ENCODE measurements around the gene PATL1.
"Not testable (repeated sequence)": the region's sequence is repeated elsewhere in the genome, so short reads cannot be mapped to it uniquely, and the experiment has no call there.

Gene PATL1

DNA sequence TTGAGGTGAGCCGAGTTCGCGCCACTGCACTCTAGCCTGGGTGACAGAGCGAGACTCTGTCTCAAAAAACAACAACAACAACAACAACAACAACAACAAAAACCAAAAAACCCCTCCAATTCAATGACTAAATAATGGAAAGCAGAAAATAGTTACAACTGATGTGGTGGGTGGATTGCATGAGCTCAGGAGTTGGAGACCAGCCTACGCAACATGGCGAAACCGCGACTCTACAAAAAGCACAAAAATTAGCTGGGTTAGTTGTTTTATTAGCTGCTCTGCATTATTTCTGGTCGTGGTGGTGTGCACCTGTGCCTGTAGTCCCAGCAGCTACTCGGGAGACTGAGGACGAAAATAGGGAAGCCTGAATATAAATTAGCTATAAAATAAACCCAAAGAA is 2.6 kb upstream of the PATL1 start:
- no peak for DNase-seq

DNA sequence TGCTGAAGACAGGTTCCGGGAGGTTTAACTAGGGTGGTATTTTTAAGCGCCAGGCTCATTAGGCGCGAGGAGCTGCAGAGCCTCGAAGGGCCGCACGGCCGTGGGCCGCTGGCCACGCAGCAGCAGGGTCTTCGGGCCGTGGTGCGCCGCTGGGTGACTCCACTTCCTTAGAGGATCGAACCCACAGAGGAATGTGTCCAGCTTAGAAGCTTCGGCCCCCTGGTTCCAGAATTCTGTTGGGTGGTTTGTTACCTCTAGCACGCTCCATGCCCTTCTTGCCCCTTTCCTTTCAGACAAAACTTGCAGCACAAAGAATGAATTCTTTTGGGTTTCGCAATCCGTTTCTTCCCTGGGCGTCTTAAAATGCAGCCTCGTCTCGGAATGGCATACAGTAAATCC is 773 bp upstream of the PATL1 start:
- DNase-seq = peak; percentile 32

DNA sequence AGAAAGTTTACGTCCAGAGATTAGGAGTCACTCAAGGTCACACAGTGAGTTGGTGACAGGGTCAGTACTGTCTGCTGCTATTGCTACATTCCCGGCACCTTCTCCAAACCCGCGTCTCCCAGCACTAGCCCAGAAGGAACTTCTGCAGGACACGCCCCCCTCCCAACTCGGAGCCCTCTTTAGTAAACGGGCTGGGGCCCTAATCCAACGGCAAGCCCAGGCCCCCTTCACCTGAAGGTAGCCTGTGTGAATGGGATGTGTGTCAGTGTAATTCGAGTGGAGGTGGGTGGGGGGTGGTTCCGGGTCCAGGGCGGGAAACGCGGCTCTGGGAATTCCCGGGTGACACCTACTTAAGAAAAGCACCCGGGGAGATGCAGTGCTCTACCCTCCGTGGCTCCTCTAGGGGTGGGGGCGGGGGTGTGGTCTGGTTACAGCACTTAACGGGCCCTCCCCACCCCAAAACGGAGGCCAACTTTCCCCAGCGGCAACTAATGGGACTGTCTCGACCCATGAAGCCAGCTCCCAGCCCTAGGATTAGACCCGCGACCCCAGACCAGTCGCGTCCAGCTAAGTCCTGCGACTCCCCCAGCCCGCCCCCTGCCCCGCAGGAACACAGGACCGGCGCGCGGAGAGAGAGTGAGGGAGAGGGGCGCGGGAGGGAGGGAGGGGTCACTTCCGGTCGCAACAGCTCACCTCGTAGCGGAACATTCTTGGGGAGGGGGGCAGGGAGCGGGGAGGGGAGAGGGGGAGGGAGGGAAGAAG is 468 bp downstream of the PATL1 start:
- DNase-seq = peak; percentile 4

DNA sequence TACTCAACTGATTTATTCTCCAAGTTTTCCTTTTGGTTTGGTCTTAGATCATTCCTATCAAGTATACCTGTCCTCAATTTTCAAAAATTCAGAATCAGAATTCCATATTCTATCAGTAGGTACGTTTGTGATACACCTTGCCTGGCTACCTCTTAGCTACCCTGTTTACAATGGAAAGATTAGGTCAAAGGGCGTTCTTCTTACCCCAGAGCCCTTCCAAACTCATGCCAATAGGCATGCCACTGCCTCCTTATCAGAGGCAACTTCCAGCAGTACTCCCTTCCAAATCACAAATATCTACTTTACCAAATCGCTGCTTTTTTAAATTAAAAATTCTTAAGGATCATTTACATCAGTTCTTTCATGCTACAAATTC is 1.0 kb downstream of the PATL1 start:
- DNase-seq = no peak

DNA sequence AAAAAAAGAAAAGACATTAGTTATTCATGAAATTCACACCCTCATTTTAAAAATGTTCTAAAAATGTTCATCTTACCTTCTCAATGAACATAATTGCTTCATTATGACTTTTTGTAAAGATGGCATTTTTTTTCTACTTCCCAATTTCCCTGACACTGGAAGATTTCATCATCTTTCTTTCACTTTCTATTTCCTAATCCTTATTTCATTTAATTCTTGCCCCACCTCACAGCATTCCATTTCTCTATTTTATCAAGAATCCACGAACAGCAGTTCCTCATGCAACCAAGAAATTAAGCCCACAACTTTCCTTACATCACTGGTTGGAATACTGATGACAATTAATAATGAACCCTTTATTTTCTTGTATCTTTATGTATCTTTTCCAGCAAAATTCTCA is 1.9 kb downstream of the PATL1 start:
- peak; percentile 4 for DNase-seq

DNA sequence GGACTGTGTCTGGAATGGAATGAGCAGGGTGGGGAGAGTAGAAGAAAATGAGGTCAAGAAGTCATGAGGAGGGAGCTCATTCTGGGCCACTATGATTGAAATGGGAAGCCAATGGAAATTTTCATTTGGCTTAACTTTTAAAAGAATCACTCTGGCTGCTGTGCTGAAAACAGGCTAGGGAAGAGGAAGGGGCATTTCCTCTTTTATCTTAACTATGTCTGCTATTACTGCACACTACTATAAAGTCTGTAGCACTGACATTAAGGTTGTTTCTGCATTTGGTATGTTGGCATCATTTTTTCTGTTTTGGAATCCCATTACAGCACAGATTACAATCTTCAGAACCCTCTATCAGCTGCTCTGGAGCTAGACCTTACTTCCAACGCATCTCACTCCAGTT is 8.2 kb downstream of the PATL1 start:
- no peak for DNase-seq

DNA sequence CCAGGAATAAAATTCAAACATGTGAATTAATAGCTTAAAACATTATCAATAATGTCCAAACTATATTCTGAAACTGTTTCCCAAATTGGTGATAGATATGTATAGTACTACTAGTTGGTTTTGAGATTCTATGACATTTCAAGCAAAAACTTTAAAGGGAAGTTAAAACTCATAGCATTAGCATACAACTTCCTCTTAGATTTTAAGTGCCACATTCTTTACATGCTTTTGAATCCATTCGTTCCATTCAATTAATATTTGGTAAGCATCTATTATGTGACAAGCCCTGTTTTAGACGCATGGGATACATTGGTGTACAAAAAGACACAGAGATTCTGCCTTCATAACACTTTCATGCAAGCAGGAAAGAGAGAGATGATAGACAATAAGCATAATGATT is 8.9 kb downstream of the PATL1 start:
- no peak for DNase-seq

DNA sequence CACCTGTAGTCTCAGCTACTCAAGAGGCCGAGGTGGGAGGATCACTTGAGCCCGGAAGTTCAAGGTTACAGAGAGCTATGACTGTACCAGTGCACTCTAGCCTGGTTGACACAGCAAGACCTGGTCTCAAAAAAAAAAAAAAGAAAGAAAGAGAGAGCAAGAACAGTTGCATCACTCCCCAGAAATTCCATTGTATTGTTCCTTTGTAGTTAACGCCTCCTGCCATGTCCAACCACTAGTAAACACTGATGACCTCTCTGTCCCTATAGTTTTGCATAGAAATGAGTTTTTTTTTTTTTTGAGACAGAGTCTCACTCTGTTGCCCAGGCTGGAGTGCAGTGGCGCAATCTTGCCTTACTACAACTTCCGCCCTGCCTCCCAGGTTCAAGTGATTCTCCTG is 10.8 kb downstream of the PATL1 start:
- DNase-seq = no peak

DNA sequence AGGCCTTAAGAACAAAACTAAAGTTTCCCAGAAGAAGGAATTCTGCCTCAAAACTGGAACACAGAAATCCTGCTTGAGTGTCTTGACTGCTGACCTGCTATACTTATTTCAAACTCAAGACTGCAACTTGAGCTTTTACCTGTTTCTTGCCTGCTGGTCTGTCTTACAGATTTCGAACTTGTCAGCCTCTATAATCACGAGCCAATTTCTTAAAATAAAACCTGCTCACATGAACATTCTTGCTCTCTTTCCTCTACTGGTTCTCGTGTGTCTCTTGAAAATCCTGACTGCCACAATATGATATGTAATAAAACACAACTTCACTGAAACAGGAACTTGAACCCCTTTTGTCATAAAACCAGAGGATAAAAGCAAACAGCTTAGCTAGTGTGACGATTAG is 13.9 kb downstream of the PATL1 start:
- no peak for DNase-seq

DNA sequence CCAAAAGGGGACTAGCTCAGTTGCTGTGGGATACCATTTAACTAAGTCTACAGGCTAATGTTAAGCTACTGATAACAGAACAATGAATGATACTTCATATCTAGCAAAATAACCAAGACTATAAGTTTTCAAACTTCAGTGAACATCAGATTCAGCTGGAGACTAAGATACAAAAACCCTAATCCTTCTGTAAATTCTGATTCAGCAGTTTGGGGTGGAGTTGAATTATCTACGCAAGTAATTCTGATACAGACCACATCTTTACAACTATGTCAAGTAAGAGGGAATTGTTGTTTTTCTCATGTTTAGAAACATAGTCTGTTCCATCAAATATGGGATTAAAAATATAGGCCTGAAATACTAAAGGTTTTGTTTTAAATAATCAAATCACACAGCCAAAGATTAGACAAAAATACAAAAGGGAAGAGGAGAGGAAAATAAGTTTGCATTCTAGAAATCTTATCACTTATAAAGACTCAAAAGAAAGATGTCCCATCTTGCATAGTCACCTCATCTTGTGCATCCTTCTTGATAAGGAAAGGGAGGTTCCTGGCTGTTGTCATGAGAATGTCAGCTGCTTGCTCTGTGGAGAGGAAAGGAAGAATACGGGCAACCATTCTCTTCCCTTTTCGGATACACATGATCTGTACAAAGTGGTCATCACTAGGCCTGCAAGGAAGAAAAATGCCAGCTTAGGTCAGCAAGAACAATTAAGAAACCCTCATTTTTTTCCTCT is 21.4 kb downstream of the PATL1 start:
- no peak for DNase-seq

DNA sequence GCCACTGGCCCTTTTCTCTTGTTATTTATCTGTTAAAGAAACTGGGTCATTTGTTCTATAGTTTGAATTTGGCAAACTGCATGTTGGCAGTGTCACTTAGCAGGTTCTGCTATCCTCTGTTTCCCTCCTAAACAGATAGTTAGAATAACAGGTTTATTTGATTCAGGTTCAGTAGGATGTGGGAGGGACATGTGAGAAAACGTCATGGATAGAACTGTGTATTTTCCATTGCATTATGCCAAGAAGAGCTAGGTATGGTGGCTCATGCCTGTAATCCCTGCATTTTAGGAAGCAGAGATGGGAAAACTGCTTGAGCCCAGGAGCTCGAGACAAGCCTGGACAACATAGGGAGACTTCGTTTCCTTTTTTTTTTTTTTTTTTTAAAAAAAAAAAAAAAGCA is 24.3 kb downstream of the PATL1 start:
- DNase-seq = no peak

DNA sequence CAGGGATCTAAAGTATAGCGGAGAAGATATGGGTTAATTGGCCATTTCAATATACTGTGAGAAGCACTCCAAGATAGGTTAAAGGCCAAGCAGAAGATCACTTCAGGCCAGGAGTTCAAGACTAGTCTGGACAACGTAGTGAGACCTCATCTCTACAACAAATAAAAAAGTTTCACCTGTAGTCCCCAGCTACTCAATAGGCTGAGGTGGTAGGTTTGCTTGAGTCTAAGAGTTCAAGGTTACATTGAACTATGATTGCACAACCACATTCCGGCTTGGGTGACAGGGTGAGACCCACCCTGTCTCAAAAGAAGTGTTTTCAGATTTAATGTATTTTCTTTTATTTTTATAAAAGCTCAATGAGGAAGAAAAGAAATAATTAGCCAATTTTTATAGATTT is 25.4 kb downstream of the PATL1 start:
- DNase-seq = no peak

DNA sequence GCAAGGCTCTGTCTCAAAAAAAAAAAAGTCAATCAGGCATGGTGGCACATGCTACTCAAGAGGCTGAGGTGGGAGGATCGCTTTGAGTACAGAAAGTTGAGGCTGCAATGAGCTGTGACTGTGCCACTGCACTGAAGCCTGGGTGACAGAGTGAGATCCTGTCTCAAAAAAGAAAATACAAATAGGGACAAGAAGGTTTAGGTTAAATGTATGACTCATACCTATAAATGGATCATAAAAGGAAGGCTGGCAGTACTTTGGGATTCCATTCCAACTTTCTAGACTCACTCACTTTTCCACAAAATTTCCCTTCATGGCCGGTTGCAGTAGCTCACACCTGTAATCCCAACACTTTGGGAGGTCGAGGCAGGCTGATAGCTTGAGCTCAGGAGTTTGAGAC is 27.7 kb downstream of the PATL1 start:
- DNase-seq = no peak

DNA sequence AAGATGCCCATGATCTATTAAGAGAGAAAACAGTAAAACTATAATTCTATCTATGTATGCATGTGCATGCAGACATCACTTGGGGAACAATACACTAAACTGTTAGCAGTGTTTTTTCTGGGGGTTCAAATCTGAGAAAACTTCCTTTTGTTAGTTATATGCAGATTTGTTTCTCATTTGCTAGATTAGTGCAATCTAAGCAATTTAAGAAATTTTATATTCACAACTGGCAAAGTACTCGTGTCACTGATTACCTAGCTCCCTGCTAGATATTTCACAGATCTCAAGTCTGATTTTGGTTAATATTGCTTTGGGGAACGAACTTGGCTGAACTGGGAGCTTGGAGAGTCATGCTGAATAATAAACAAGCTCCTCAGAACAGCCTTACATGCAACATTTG is 38.3 kb downstream of the PATL1 start:
- DNase-seq = no peak

DNA sequence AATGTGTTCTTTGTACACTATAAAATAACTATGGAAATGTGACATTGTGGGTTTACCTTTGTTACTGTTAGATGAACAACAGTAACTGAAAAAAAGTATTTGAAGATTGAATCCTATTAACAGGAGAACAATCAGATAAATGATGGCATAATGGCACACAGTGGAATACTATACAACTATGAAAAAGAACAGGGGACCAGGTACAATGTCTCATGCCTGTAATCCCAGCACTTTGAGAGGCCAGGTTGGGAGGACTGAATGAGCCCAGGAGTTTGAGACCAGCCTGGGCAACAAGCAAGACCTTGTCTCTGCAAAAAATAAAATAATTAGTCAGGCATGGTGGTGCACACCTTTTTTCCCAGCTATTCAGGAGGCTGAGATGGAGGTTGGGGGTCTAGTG is 38.8 kb downstream of the PATL1 start:
- no peak for DNase-seq

DNA sequence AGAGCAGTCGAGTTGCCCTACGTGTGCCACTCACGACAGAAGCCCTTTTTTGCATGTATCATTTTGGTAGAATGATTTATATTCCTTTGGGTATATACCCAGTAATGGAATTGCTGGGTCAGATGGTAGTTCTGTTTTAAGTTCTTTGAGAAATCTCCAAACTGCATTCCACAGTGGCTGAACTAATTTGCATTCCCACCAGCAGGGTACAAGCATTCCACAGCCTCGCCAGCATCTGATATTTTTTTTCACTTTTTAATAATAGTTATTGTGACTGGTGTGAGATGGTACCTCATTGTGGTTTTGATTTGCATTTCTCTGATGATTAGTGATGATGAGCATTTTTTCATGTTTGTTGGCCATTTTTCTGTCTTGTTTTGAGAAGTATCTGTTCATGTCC is 41.9 kb downstream of the PATL1 start:
- not testable (repeated sequence) for DNase-seq

DNA sequence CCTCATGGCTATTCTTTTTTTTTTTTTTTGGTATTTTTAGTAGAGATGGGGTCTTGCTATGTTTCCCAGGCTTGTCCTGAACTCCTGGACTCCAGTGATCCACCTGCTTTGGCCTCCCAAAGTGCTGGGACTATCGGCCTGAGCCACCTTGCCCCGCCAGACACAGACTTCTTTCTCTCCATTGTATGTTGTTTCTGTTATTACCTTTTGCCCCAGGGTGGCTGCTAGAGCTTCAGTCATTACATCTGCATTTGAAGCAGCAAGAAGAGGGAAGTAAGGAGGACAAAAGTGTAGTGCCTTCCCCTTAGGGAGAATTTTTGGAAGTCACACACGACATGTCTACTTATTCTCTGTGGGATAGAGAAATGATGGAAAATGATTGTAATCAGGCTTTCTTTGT is 43.1 kb downstream of the PATL1 start:
- DNase-seq = no peak

DNA sequence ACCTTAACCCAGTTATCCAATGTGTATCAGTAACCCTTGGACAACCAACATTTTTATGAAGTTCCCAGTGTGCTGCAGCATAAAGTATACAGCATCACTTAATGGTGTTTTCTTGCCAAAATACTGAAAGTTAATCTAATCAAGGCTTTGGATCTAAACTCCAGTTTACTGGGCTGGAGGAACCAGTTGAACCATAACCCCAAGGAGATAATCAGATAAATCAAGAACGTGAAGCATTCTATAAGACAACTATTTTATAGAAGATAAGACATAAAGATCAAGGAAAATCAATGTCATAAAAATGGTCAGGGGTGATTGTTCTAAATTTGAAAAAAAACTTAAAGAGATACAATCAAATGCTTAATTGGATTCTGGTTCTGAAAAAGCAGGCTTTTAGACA is 51.0 kb downstream of the PATL1 start:
- no peak for DNase-seq

DNA sequence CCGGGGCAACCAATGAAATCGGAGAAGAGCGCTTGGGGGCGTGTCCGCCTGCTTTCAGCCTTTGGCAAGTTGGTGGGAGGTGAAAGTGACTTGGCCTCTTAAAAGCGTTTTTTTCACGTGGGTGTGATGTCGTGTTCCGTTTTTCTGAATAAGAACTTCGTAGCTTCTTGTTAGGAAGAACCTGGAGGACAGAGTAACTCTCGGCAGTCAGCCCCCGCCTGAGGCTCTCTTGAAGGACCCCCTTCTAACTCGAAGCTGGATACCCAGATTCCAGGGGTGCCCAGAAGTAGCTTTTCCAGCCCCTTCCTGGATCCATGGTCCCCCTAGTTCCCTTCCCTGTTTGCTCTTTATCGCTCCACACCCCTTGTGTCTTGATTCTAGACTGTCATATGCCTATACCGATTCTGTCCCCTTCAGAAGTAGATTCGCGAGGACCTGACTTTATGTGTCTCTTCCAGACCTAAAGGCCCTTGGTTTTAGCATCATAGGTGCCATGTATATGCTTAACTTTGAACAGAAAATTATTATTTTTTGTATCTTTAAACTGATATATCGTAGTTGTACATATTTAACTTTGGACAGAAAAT is 52.3 kb downstream of the PATL1 start:
- DNase-seq = no peak

DNA sequence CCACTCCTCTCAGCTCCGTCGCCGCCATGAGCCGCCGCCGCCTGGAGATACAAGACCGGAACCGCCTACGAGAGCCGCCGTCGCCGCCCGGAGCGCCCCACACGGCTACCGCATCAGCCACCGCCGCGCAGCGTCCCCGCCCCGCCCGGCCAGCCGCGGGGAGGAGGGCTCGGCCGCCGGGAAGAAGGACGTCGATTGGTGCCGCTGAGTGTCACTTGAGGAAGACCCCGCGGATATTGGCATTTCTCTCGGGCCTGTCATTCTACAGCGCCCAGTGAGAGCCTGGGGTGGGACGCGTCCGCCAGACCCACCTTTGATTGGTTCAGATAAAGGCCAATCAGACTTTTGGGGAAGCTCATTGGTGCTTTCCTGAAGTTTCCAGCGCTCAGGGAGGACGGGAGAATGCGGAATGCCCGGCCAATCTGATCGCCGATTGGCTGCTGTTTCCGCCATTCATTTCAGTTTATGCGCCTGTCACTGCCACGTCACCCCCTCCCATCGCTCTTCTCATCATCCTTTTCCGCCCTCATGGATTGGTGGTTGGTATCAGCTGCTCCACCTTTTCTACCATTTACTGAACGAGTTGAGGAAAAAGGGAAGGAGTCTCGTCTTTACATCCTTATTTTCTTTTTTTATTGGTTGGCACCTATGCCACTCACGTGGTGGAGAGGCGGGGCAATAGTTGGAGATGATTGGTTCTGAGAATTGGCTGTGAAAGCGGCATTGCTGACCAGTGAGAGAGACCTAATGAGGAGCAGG is 53.0 kb downstream of the PATL1 start, which contains the start of gene OSBP:
TSS of gene OSBP (minus strand) at position 138 of the 759 bp plus-strand sequence. CDS start at position 28, 110 bp downstream.
- DNase-seq = peak; percentile 100

DNA sequence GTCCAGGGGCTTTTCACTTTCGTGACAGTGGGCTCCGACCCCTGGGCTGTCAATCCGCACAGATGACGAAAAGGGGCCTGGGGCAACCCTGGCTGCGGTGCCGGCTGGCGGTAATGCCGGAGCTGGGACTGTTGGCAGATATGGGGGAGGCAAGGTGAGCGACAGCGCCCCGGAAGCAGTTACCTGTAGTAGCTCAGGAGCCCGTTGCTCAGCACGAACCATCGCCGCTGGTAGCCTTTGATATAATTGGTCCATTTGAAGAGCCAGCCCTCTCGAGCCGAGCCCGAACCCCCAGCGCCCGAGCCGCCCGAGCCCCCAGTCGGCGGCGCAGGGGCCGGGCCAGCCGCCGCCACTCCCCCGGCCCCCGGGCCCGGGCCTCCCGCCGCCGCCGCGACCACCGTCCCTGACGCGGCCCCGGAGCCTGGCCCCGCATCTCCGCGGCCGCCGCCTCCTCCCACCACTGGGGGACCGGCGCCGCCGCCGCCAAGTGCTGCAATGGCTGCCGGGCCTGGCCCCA is 53.7 kb downstream of the PATL1 start:
- no peak for DNase-seq

DNA sequence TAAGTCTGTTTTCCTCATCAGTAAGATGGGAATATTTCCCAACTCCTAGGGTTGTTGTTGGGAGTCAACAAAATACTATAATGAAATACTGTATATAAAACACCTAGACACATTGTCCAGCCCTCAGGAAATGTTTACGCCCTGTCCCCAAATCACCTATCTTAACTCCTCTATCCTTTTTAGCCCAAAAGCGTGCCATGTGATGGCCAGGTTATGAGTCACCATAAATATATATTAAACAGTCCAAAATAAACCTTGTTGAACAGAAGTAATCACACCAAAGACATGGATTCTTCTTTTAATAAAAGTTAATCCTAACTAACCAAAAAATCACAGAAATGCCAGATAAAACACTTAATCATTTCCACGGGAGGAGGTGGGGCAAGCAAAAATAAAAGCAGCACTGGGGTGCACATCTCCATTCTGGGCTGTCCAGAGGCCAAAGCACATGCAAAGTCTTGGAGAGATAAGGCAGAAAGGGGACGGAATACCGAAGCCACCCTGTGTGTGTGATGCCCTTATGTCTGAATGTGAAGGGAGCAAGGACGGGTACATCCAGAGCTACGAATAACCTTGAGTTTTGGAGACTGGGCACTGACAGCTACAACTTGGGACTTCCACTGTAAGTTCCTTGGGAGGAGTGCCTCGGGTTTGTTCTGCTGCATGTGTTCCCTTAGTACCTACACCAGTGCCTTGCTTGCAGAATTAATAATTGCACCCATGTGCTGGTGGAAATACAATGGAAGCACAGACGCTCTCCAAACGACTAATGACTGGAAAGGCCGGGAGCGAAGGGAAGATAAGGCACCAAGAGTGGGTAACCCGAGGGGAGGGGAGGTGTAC is 54.3 kb downstream of the PATL1 start:
- no peak for DNase-seq
